K562 (cell line): ENCODE data around the gene VDAC1. TPM values are rescaled to one million over a fixed set of nuclear protein-coding genes. Genes with fewer than 3 reads are reported as not detected.

ENCODE experiments used
- ARHGAP35 ChIP-seq: fragments of 450-650 bp; IDR thresholded peaks from 2 replicates; pipeline ENCODE4 v1.6.1; 2018; ENCODE audit not compliant: partially characterized antibody
- ATF1 ChIP-seq, 2 experiments: fragments of 450-650 bp in 1 of 2; IDR thresholded peaks; 2 replicates each; pipeline ENCODE4 v1.6.1; 2016; ENCODE audit warnings: missing compliant biosample characterization in 1 of 2, missing genetic modification characterization in 1 of 2
- ATF2 ChIP-seq: sonication (generic); formaldehyde crosslinking; IDR thresholded peaks from 2 replicates; pipeline ENCODE4 v1.8.1; 2022; ENCODE audit warnings: missing genetic modification reagents
- CHD1 ChIP-seq: fragments of 200-600 bp; sonication (generic); IDR thresholded peaks from one replicate; pipeline ENCODE4 v1.6.1; 2012; ENCODE audit warnings: mild to moderate bottlenecking, moderate library complexity, low read length, inconsistent platforms
- CREM ChIP-seq: IDR thresholded peaks from 2 replicates; pipeline ENCODE4 v1.6.1; 2014; ENCODE audit warnings: antibody characterized with exemption, low read depth
- EP400 ChIP-seq: fragments of 450-650 bp; IDR thresholded peaks from 2 replicates; pipeline ENCODE4 v1.6.1; 2017; ENCODE audit warnings: antibody characterized with exemption, mild to moderate bottlenecking, moderate library complexity
- FOXA1 ChIP-seq: fragments of 450-650 bp; IDR thresholded peaks from 2 replicates; pipeline ENCODE4 v1.6.1; 2016; ENCODE audit warnings: mild to moderate bottlenecking, borderline replicate concordance
- FUS ChIP-seq: fragments of 200-400 bp; formaldehyde crosslinking; optimal IDR thresholded peaks from 2 replicates; pipeline ENCODE3; 2017; ENCODE audit warnings: low read depth, low read length
- HCFC1 ChIP-seq: IDR thresholded peaks from 2 replicates; pipeline ENCODE4 v1.6.1; 2012; ENCODE audit warnings: low read depth, low read length, improper control_type of control experiment
- HMGN3 ChIP-seq: IDR thresholded peaks from 2 replicates; pipeline ENCODE4 v1.6.1; 2011; ENCODE audit warnings: borderline replicate concordance, low read depth, mild to moderate bottlenecking, mixed read lengths, low read length; ENCODE audit not compliant: insufficient read length; ENCODE audit errors: extremely low read depth
- LCOR ChIP-seq: sonication (generic); formaldehyde crosslinking; IDR thresholded peaks from 2 replicates; pipeline ENCODE4 v1.8.0; 2022; ENCODE audit warnings: mild to moderate bottlenecking, missing genetic modification reagents
- PHB ChIP-seq: fragments of 250-450 bp; sonication (Bioruptor Pico); IDR thresholded peaks from 2 replicates; pipeline ENCODE4 v1.5.0; 2021
- PREB ChIP-seq: sonication (generic); formaldehyde crosslinking; IDR thresholded peaks from 2 replicates; pipeline ENCODE4 v1.8.1; 2023; ENCODE audit warnings: mild to moderate bottlenecking, missing genetic modification reagents
- SIN3A ChIP-seq, 2 experiments: fragments of 150-350 bp in 1 of 2; IDR thresholded peaks; 2 replicates each; pipeline ENCODE4 v1.6.1; 2011 to 2016; ENCODE audit warnings: borderline replicate concordance in 2 of 2, low read depth in 2 of 2, low read length in 2 of 2, mild to moderate bottlenecking in 2 of 2, moderate library complexity in 2 of 2; ENCODE audit not compliant: control insufficient read depth in 1 of 2
- SMARCC2 ChIP-seq: fragments of 450-650 bp; IDR thresholded peaks from 2 replicates; pipeline ENCODE4 v1.6.1; 2017; ENCODE audit warnings: antibody characterized with exemption, moderate library complexity, mild to moderate bottlenecking, low read depth
- SNRNP70 ChIP-seq: fragments of 200-400 bp; formaldehyde crosslinking; optimal IDR thresholded peaks from 2 replicates; pipeline ENCODE3; 2017; ENCODE audit warnings: low read depth, low read length
- SRSF9 ChIP-seq: fragments of 200-400 bp; formaldehyde crosslinking; IDR thresholded peaks from 2 replicates; pipeline ENCODE4 v1.6.1; 2017; ENCODE audit warnings: low read depth, low read length, borderline replicate concordance
- XRCC5 ChIP-seq: fragments of 200-400 bp; formaldehyde crosslinking; IDR thresholded peaks from 2 replicates; pipeline ENCODE4 v1.6.1; 2017; ENCODE audit warnings: low read depth, mild to moderate bottlenecking, low read length
- YBX1 ChIP-seq: fragments of 450-650 bp; IDR thresholded peaks from 2 replicates; pipeline ENCODE4 v1.7.1; 2016; ENCODE audit warnings: mild to moderate bottlenecking
- ZBTB12 ChIP-seq: fragments of 250-450 bp; sonication (Bioruptor Pico); IDR thresholded peaks from 2 replicates; pipeline ENCODE4 v1.4.0; 2020
- ZNF431 ChIP-seq: sonication (generic); formaldehyde crosslinking; IDR thresholded peaks from 2 replicates; pipeline ENCODE4 v1.8.0; 2022; ENCODE audit warnings: mild to moderate bottlenecking, missing genetic modification reagents
- ZNF655 ChIP-seq: fragments of 250-450 bp; sonication (Bioruptor Pico); IDR thresholded peaks from 2 replicates; pipeline ENCODE4 v1.5.0; 2021
- ZNF79 ChIP-seq: fragments of 250-450 bp; sonication (Bioruptor Pico); IDR thresholded peaks from 2 replicates; pipeline ENCODE4 v1.4.0; 2020; ENCODE audit warnings: low read depth, mild to moderate bottlenecking, moderate library complexity
- polyA plus RNA-seq, 8 experiments: library from polyadenylated mRNA; depleted of rRNA in 4 of 8; stranded (reverse) in 5 of 8; unstranded in 3 of 8; fragments of >200 nt; fragmentation: Nextera tagmentation in 2 of 8; fragmentation: Illumina TruSeq in 1 of 8; extraction: Ambion mirVana in 2 of 8; extraction: Trizol in 1 of 8; gene quantifications; 2 replicates each; pipeline versions ENCODE4 v1.2.1 to v1.2.3, GENCODE V29; 2011 to 2014; ENCODE audit warnings: inconsistent platforms in 1 of 8, missing spikeins in 1 of 8
- total RNA-seq, 7 experiments: library from RNA; depleted of rRNA in 6 of 7; stranded (reverse); fragments of >200 nt in 6 of 7; fragmentation: Illumina TruSeq in 2 of 7; extraction: Trizol in 2 of 7; gene quantifications; 2 replicates each; pipeline versions ENCODE4 v1.2.1 to v1.2.3, GENCODE V29; 2011 to 2021; ENCODE audit warnings: low replicate concordance in 1 of 7

Gene VDAC1
- total and polyA plus RNA-seq, 9 of the 15 experiments (the other 6 are each of a cell fraction or from before 2014, with no cell fraction given), result 168 to 366 (median 293) TPM

DNA sequence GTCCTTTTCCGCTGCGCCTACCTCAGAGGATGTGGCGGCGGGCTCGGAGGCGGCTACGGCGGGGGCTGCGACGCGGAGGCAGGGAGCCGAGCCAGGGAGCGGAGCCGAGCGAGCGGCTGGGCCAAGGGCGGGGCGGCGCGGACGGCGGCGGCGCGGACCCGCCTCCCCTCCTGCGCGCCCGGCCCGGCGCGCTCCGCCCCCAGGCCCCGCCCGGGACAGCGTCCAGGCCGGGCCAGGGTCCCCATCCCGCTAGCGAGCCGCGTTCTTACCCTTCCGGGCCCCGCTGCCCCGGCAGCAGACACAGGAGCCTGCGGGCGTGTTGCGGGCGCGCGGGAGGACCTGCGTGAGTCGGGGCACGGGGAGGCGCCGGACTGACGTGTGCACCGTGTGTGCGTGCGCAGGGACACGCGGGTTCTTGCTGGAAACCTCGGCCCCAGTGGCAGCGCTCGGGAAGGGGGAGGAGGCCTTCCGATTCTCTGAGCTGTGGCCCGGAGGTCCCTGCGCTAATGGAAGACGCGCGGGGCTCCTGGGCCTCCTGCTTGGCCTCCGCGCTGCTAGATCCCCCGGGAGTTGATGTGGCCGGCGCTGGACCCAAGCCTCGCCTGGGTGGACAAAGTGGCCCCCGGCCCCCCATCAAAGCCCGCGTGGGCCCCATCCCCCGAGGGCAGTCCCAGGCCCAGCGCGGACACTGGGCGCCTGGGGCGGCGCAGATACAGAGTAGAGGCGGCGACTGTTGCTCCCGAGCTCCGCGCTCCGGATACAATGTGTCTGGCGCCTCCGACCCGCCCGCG is at the start of gene VDAC1 (continued):
- TF ChIP-seq HMGN3 (no peak), PHB (no peak), LCOR (CRISPR knock-in tag) (peak; percentile 43; the same call in 1 of the 2 replicates), XRCC5 (no peak), SNRNP70 (no peak), SIN3A (IDR thresholded peaks at IDR 0.05; ENCODE audit: borderline replicate concordance in 2 of 2, control insufficient read depth in 1 of 2, low read depth in 2 of 2, low read length in 2 of 2) (no peak), SRSF9 (no peak), ZBTB12 (CRISPR knock-in tag) (peak; percentile 33; the same call in 1 of the 2 replicates), FUS (no peak), HCFC1 (no peak), YBX1 (no peak), SMARCC2 (no peak), ATF2 (CRISPR knock-in tag) (no peak), ZNF79 (CRISPR knock-in tag) (no peak), ZNF655 (no peak), FOXA1 (no peak), ZNF431 (CRISPR knock-in tag) (peak; percentile 72; the same call in 1 of the 2 replicates), CREM (peak; percentile 45), ATF1 (CRISPR knock-in tag; IDR thresholded peaks at IDR 0.05) (no peak), ATF1 (tag; IDR thresholded peaks at IDR 0.05) (peak; percentile 69), ARHGAP35 (no peak), EP400 (peak; percentile 59), PREB (no peak), CHD1 (no peak)
